Activated T-helper 1 cell treated with Interleukin-2 at 50 U/mL for 16 hours (primary cell): ENCODE data around the gene NFKB2.

Source experiments
- DNase-seq: peaks from one replicate; pipeline ENCODE4 v3.0.0-alpha.2; 2020; ENCODE audit warnings: low read depth

NFKB2 gene

DNA sequence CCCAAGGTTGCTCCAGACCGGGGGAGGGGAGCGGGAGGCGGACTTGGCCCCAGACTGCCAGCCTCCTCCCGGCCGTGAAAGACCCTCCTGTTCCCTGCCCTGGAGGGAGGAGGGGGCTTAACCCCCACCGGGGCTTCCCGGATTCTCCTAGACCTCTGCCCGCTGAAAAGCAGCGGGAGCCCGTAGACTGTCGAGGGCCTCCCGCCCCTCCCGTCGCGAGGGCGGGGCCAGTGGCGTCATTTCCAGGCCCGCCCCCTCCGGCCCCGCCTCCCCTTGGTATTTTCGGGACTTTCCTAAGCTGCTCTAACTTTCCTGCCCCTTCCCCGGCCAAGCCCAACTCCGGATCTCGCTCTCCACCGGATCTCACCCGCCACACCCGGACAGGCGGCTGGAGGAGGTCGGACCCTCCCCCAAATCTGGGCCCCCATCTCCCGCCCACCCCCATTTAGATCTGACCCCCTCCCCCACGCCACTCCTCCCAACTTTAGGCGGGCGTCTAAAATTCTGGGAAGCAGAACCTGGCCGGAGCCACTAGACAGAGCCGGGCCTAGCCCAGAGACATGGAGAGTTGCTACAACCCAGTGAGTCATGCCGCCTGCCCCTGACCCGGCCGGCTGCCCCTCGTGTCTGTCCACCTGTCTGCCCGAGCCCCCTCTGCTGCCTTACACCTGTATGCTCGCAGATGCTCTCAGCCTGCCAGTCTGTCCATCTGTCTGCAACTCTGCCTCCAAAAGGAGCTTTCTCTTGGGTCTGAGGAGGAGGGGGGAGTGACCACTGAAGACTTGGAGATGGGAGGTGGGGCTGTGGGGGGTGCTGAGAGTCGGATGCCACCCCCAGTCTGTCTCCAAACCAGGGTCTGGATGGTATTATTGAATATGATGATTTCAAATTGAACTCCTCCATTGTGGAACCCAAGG, at the start of gene NFKB2:
NFKB2 (plus strand) TSS at position 306 of the 917 bp plus-strand sequence; CDS start at position 561, 255 bp downstream.
- DNase-seq: peak; percentile 87

- DNase-seq: no peak
These were observed 48.2 kb upstream of the NFKB2 start for GRCh38 chr10:102347236-102347828.

- DNase-seq: peak; percentile 41
These were observed 43.3 kb upstream of the NFKB2 start for GRCh38 chr10:102352066-102352715.

DNA sequence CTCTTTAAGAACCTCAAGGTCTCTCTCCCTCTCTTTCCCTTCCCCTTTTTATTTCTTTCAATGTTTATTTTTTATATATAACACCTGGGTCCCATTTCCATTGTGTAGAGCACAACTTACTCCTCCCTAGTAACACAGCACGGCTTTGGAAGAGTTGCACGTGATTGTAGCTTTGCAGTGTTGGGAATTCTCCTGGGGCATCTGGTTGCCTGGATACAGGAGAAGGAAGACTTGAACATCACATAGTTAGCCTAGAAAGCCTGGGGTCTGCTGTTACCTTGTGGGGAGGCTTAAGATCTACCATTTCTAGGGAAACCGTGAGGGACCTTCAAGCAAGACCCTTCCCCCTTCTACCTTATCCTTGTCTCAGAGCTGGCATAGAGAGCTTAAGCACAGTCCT, 41.1 kb upstream of the NFKB2 start:
- DNase-seq: no peak

DNA sequence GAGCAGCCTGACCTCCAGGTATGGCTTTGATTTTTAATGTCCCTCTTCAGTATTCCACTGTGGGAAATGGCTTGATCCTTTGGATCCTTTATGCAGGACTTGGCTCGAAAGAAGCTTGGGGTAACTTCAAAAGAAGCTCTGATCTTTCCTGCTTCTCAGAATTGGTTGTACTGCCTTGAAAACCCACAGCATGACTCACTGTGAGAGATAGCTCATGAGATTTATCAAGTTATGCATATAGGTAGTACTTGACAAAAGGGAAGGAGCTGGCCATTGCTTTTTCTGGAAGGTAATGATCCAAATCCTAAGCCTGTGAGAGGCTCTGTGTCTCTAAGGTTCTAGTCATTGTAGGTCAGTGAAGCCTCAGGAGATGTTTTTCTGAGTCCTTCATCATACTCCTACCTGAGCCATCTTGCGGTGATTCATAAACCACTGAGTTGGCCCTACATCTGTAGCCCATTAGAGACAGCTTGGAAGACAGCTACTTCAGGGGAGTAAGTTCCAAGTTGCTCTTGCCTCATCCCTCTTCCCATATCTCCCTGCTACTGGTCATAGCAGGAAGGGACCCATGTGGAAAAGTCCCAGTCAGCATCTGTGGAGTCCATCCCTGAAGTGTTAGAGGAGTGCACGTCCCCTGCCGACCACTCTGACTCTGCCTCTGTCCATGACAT, 36.7 kb upstream of the NFKB2 start:
- DNase-seq: no peak

DNA sequence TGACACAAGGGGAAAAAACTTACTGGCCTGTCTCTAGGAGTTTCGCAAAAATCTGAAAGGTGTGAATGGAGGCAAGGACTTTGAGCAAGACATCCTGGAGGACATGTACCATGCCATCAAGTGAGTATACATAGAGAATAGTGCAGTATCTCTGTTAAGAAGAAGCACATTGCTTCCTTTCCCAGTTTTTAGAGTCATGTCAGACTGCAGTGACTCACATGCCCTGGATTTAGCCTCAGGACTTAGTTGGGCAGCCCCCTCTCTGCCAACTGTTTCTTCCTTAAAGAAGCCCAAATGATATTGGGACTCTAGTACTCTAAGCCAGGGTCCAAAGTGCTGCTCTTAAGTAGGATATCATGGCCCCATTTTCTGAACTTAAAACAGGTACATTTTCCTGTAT, 28.1 kb upstream of the NFKB2 start:
- no peak for DNase-seq

GRCh38 chr10:102368077-102368476, 27.4 kb upstream of the NFKB2 start:
- DNase-seq: no peak

DNA sequence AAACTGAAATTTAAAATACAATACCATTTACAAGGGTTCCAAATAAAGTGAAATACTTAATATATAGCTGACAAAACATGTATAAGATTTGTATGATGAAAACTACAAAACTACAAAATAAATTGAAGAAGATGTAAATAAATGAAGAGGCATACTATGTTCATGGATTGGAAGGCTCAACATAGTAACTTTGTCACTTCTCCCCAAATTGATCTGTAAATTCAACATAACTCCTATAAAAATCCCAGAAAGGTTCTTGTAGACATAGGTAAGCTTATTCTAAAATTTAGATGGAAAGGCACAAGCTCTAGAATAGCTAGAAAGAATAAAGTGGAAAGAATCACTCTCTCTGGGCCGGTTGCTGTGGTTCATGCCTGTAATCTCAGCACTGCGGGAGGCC, 24.2 kb upstream of the NFKB2 start:
- DNase-seq: no peak

DNA sequence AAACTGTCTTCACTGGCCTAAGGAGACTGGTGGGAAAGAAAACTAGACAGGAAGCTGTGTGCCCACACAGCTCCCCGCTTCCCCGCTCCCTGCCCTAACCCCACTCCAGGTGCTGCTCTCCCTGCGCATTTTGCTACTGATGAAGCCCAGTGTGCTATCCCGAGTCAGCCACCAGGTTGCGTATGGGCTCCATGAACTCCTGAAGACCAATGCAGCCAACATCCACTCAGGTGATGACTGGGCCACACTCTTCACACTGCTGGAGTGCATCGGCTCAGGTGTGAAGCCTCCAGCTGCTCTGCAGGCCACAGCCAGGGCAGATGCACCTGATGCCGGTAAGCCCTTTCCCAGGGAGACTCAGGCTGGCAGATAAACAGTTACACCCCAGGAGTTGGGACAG, 20.3 kb upstream of the NFKB2 start:
- no peak for DNase-seq

DNA sequence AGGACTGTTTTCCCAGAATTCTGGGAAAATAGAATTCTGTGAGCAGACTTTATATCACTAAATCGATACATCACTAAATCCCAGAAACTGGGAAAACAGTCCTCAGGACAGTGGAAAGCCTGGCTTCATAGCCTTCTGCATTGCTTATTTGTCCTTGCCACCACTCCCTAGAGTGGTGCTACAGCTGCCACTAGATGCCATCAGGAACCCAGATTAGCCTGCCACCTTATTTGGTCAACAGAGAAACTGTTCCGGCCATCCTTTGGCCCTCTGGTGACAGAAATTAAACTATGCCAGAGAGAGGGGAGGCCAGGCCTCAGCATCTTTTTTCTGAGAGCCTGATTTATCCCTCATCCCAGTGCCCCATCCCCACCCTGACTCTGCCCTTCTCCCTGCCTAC, 19.6 kb upstream of the NFKB2 start:
- no peak for DNase-seq

- no peak for DNase-seq
These were observed 18.6 kb upstream of the NFKB2 start for GRCh38 chr10:102376901-102377300.

DNA sequence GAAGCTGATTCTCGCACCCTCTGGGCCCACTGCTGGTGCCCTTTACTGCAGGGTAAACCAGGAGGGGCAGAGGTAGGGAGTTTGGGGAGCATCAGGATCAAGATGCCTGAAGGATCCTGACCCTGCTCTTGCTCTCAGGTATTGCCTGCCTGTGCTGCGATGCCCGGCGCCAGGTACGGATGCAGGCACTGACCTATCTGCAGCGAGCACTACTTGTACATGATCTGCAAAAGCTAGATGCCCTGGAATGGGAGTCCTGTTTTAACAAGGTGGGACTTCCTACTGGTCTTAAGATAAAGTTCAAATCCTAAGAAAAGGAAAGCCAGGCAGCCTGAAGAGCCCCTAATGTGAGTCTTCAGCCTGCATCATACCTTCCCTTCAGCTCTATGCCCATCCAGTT, 16.1 kb upstream of the NFKB2 start:
- DNase-seq: no peak

DNA sequence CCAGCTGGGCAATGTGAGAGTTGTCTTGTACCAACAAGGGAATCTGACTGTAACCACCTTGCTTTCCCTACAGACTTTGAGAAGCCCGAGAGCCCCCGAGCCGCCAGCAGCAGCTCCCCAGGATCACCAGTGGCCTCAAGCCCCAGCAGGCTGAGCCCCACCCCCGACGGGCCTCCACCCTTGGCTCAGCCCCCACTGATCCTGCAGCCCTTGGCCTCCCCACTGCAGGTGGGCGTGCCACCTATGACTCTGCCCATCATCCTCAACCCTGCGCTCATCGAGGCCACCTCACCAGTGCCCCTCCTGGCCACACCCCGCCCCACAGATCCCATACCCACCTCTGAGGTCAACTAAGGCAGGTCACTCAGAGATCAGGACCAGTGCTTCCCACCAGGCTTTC, 13.5 kb upstream of the NFKB2 start:
- DNase-seq: no peak

DNA sequence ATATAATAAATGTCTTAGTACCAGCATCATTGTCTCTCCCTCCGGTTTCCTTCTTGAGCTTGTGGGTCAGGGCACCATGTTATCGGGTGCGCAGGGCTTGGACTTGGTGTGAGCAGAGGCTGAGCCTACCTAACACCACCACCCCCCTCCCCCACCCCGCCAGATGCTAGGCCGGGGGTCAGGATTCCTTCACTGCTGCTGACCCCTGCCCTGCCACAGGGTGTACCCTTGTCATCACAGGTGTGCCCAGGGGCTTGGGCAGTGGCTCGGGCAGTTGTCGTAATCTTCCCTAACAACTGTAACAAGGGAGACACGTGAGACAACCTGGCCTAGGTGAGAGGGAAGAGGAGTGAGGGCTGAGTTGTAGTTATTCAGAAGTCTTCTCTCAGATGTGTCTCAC, 12.6 kb upstream of the NFKB2 start:
- DNase-seq: no peak

GRCh38 chr10:102384053-102384452, 11.5 kb upstream of the NFKB2 start:
- DNase-seq: no peak

DNA sequence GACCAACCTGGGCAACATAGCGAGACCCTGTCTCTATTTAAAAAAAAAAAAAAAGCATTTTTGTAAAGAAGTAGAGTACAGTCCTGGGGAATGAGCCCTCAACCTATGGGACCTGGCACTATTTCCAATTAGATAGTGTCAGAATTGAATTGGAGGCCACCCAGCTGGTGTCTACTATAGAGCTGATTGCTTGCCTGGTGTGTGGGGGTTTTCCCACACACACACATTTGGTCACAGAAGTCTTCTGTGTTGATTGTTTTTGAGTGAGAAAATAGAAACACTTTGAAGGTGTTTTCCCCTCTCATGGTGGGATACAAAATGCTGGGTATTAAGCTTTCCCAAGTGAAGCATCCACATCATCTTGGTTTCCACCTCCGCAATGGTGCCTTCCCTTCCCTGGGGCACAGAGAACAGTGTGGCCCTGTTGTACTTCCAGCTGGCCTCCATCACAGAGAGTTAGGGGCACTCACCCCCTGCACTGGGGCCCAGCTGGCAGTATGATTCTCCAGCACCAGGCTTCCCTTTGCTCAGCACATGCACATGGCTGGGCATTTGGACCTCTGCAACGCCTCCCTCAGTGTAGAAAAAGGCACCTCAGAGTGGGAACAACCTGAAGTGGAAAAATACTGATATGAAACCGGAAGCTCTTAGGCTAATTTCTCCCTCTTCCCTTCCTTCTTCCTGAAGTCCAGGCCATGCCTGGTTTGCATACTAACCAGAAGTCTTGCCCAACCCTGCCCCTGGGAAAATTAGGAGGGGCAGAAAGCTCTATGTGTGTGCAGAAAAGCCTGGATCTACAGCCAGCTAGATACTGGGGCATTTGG, 10.7 kb upstream of the NFKB2 start:
- DNase-seq: no peak

- no peak for DNase-seq
These were observed 5.6 kb upstream of the NFKB2 start for GRCh38 chr10:102389894-102390293.

DNA sequence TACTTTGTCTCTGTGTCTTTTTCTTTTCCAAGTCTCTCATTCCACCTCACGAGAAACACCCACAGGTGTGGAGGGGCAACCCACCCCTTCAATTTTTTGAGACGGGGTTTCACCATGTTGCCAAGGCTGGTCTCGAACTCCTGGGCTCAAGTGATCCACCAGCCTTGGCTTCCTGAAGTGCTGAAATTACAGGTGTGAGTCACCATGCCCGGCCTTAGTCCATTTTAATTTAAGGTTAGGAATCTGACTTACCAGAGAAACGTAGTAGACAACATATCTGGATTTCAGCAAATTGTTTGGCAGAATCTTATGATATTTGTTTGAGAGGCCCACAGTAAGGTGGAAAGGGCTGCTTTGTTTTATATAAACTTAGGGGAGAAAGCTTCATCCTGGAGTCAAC, 3.2 kb upstream of the NFKB2 start:
- DNase-seq: no peak

- DNase-seq: no peak
These were observed 2.0 kb upstream of the NFKB2 start for GRCh38 chr10:102393411-102394078.

GRCh38 chr10:102394079-102394800, 1.3 kb upstream of the NFKB2 start:
- peak; percentile 95 for DNase-seq
